DMS114 treated with DMSO at 0.1 percent for 48 hours (cell line): ENCODE data around the gene ZFPM1.

ENCODE experiments used
- DNase-seq: peaks from one replicate; lab custom pipeline; 2025; ENCODE audit not compliant: unreplicated experiment; lab: John Stamatoyannopoulos, UW

Gene ZFPM1

DNA sequence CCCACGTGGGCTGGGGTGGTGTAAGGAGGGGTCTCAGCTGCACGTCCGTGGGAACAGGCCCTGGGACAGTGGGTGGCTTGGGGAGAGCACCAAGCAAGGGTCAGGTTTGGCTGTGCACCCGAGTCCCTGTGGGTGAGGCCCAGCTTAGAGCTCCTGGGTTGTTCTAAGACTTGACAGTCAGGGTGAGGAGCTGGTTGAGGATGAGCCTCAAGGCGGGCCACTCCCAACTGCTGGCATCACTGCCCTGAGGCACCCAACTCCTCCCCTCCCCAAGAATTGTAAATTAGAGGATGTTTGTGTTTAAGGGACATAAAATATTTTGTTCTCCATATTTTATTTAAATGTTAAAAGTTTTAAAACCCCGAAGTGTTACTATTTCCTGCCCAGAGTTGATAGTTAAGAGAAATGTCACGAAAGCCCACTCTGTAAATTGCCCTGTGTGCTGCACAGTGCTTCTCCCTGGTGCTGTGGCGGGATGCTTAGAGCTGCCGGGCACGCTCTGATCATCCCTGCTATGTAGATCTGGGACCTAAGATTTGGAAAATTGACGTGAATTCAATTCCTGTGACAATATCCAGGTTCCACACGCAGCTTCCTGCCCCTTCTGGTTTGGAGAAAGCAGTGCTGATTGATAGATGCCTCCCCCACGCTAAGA, 133.0 kb downstream of the ZFPM1 start:
- DNase-seq: no peak
